Activated CD8-positive, alpha-beta T cell treated with anti-CD3 and anti-CD28 coated beads, Interleukin-2, amount 10 ng/mL, durations not matched to agents 7 days and 5 days (primary cell): ENCODE data around the gene LRP2BP. TPM values are rescaled to one million over a fixed set of nuclear protein-coding genes. Genes with fewer than 3 reads are reported as not detected.

ENCODE experiments used
- ATAC-seq: fragments of 150-1000 bp; cut with Tn5 transposase; one replicate; pipeline ENCODE4 v1.10.0; 2021; ENCODE audit warnings: moderate library complexity
- CTCF ChIA-PET: fragments of 350-600 bp; sonication (Branson Sonifier 250); formaldehyde crosslinking; loops from one replicate; lab custom pipeline; 2021; ENCODE audit warnings: antibody characterized with exemption; lab: Charles Lee
- POLR2A ChIA-PET: fragments of 350-600 bp; sonication (Branson Sonifier 250); formaldehyde crosslinking; loops from one replicate; lab custom pipeline; 2021; ENCODE audit warnings: antibody characterized with exemption; lab: Charles Lee
- DNase-seq: peaks from one replicate; pipeline ENCODE4 v3.0.0-alpha.2; 2020
- H3K27ac Mint-ChIP-seq: one replicate; pipeline ENCODE4 v1.8.0; 2021; ENCODE audit warnings: mild to moderate bottlenecking, mixed read lengths
- H3K27me3 Mint-ChIP-seq: one replicate; pipeline ENCODE4 v1.8.0; 2021; ENCODE audit warnings: low read depth, mixed read lengths
- H3K36me3 Mint-ChIP-seq: one replicate; pipeline ENCODE4 v1.8.0; 2021; ENCODE audit warnings: low read depth, mixed read lengths
- H3K4me1 Mint-ChIP-seq: one replicate; pipeline ENCODE4 v1.8.0; 2021; ENCODE audit warnings: low read depth, mixed read lengths
- H3K4me3 Mint-ChIP-seq: one replicate; pipeline ENCODE4 v1.8.0; 2021; ENCODE audit warnings: mild to moderate bottlenecking, mixed read lengths
- H3K9me3 Mint-ChIP-seq: one replicate; pipeline ENCODE4 v1.8.0; 2022; ENCODE audit warnings: mixed read lengths; ENCODE audit not compliant: insufficient read depth
- total RNA-seq, 2 experiments: library from RNA; stranded (reverse); gene quantifications; one replicate each; pipeline ENCODE4 v1.2.3, GENCODE V29; 2021

The LRP2BP gene
- 1 to 10 TPM in 1 of 2 experiments, under 1 TPM in 1; 0.97 to 1.3 TPM for total RNA-seq

DNA sequence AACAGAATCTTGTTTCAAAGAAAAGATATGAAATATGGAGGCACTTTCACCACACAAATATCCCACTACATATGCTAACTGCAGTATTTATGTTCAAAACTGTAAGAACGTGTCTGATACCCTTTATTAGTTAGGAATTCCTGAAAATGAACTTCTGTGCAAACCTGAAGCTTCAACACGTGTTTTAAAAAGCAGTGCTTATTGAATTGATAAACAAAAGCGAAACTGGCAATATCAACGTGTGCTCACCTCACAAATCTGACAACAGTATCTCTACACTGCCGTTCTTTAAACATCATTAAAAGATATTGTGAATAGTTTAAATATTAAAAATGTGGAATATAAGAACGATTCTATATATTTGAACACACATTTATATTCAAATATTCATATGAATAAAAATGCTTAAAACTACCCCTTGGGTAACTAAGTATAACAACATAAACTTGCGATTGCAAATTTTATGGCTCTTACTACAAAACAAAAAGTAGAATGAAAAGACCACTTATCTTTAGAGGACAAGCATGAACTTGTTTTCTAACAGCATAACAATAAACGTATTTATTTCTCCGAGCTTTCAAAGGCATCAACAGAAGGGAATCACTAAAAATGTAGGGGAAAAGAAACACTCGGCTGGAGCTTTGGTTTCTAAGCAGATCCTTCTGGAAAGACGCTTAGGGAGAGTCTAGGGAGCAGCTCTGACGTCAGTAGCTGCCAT is at the start of gene LRP2BP:
LRP2BP (minus strand) TSS at position 687 of the 718 bp plus-strand sequence. CDS start 17,738 bp downstream, outside the sequence.
- no peaks in the 10 kb centered on the region for H3K9me3 Mint-ChIP-seq
- ChIA-PET CTCF (interaction anchor here (0.9 to 2.3 kb wide), 7 partner anchors 9 to 390 kb away, joined by 3 to 6 read pairs (median 3); no protein-coding TSS in a partner anchor), POLR2A (interaction anchor here (0.6 to 2.6 kb wide), 7 partner anchors 11 to 188 kb away, joined by 3 to 18 read pairs (median 3); partner anchors contain the start of genes SNX25 and UFSP2)
- peaks cover 44% of the 10 kb centered on the region for H3K4me1 Mint-ChIP-seq
- H3K4me3 Mint-ChIP-seq: peak within 1 kb of the TSS; percentile 86
- H3K27ac Mint-ChIP-seq: peak within 1 kb of the TSS; percentile 98
- H3K36me3 Mint-ChIP-seq: peaks cover 33% of the 10 kb centered on the region
- no peaks in the 10 kb centered on the region for H3K27me3 Mint-ChIP-seq
- DNase-seq (no peak), ATAC-seq (no peak)

DNA sequence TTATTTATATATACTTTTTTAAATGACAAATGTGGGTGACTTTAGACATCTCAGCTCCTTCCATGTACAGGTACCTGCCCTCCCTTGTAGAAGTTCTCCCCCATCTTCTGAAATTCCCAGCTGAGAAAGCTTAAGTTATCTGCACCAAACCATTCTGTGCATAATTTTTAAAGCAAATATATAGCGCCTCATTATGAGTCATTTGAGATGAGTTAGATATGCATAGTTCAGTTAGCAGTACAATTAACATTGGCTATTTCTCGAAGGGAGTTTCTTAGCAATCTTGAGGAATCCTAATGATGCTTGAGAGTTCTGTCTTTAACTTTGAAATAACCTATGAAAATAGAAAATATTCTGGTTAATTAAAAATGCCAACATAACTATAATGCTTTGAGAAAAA is 49.5 kb upstream of the LRP2BP start:
- DNase-seq (no peak), ATAC-seq (no peak)
- Mint-ChIP-seq H3K4me1 (no peaks in the 10 kb centered on the region), H3K9me3 (no peaks in the 10 kb centered on the region), H3K36me3 (no peaks in the 10 kb centered on the region), H3K4me3 (no peak overlapping the region), H3K27me3 (peaks cover 4% of the 10 kb centered on the region), H3K27ac (no peak overlapping the region)
- ChIA-PET CTCF (no interaction called here), POLR2A (no interaction called here)

DNA sequence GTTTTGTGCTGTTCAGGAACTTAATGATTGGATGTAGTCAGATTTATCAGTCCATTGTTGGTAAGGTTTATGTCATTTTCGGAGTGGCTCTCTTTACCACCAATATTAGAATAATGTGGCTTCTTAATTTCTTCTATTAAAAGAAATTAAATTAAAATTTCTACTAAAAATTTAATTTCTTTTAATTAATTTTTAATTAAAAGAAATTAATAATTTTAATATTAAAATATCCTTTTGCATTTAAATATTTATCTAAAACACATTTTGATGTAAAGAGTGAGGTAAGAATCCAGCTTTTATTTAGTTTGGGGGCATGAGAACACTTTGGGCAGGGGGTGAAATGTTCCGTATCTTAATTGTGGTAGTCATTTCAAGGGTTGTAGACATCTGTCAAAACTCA is 45.8 kb upstream of the LRP2BP start:
- POLR2A ChIA-PET: no interaction called here
- CTCF ChIA-PET: no interaction called here
- Mint-ChIP-seq H3K4me1 (no peaks in the 10 kb centered on the region), H3K27me3 (peaks cover 4% of the 10 kb centered on the region), H3K27ac (no peak overlapping the region), H3K9me3 (no peaks in the 10 kb centered on the region), H3K36me3 (no peaks in the 10 kb centered on the region), H3K4me3 (no peak overlapping the region)
- ATAC-seq (no peak), DNase-seq (no peak)

DNA sequence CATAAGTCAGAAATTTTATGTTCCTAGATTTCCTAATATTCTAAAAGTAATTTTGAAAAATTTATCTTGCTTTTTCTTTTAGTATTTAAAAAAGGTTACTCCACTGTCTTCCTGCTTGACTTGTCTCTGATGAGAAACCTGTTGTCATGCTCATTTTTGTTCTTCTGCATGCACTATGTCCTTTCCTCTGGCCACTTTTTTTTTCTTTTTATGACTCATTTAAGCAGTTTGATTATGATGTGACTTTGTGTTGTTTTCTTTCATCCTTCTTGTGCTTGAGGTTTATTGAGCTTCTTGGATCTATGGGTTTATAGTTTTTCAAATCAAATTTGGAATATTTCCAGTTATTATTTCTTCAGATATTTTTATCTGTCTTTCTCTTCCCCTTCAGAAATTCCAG is 42.1 kb upstream of the LRP2BP start:
- POLR2A ChIA-PET: no interaction called here
- Mint-ChIP-seq H3K9me3 (no peaks in the 10 kb centered on the region), H3K4me1 (no peaks in the 10 kb centered on the region), H3K27ac (no peak overlapping the region), H3K4me3 (no peak overlapping the region), H3K36me3 (no peaks in the 10 kb centered on the region), H3K27me3 (peaks cover 4% of the 10 kb centered on the region)
- CTCF ChIA-PET: no interaction called here
- ATAC-seq (no peak), DNase-seq (no peak)

DNA sequence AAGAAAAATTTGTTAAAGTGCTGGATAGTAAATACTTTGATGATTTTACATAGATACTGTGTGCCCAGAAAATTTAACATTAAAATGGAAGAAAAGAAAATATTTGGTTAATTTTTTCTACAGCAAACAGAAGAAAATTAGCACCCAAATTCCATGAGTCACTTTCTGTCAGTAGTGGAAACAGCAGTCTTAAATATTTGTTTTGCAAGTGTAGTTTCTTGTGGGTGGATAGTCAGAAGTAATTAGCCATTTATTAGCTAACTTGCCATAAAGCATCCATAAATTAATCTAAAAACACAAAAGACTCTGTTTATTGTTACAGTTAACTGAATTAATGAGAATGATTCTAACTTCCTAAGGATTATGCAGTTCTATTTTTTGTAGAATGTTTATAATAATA is 39.7 kb upstream of the LRP2BP start:
- ATAC-seq: no peak
- no peak overlapping the region for H3K4me3 Mint-ChIP-seq
- POLR2A ChIA-PET: no interaction called here

DNA sequence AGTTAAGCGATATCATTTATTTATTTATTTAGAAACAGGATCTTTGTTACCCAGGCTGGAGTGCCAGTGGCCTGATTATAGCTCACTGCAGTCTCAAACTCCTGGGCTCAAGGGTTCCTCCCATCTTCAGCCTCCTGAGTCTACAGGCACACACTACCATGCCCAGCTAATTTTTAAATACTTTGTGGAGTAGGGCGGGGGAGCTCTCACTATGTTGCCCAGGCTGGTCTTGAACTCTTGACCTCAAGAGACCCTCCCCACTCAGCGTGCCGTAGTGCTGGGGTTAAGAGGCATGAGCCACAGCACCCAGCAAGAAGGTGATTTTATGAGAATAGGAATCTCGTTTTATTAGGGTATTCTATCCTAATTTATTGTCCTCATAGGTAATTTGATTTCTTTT is 33.9 kb upstream of the LRP2BP start:
- Mint-ChIP-seq H3K36me3 (peaks cover 6% of the 10 kb centered on the region), H3K4me1 (peaks cover 10% of the 10 kb centered on the region), H3K27ac (no peak overlapping the region), H3K4me3 (no peak overlapping the region), H3K9me3 (no peaks in the 10 kb centered on the region), H3K27me3 (peaks cover 3% of the 10 kb centered on the region)
- POLR2A ChIA-PET: no interaction called here
- no peak for ATAC-seq
- CTCF ChIA-PET: no interaction called here
- no peak for DNase-seq

More for the DNA sequence above, 39.7 kb upstream of the LRP2BP start:
- Mint-ChIP-seq H3K9me3 (no peaks in the 10 kb centered on the region), H3K36me3 (no peaks in the 10 kb centered on the region), H3K27ac (no peak overlapping the region), H3K4me1 (no peaks in the 10 kb centered on the region), H3K27me3 (peaks cover 4% of the 10 kb centered on the region)
- DNase-seq: no peak
- CTCF ChIA-PET: interaction anchor here (1.5 kb wide), 1 partner anchor 11 kb away, joined by 5 read pairs; no protein-coding TSS in a partner anchor

DNA sequence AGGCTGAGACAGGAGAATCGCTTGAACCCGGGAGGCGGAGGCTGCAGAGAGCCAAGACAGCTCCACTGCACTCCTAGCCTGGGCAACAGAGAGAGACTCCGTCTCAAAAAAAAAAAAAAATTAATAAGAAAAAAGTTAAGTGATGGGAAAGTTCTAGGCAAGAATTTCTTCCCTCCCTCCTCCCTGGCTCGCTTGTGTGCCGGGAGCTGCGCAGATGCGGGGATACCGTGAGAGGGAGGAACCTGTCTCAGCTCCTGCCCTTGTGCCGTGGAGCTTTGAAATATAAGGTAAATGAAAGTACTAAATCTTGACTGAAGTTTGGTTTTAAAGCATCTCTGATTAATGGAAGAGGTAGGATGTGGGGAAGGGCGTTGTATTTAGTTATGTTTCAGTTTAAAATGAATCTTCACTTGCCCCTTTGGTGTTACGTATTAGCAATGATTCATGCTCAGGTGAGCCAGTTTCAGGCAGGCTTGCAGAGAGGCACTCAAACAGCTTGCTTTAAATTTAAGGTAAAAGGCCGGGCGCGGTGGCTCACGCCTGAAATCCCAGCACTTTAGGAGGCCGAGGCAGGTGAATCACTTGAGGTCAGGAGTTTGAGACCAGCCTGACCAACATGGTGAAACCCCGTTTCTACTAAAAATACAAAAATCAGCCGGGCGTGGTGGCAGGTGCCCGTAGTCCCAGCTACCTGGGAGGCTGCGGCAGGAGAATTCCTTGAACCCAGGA is 31.4 kb upstream of the LRP2BP start:
- Mint-ChIP-seq H3K27ac (no peak overlapping the region), H3K36me3 (peaks cover 6% of the 10 kb centered on the region), H3K4me1 (peaks cover 16% of the 10 kb centered on the region), H3K4me3 (no peak overlapping the region), H3K27me3 (peaks cover 3% of the 10 kb centered on the region), H3K9me3 (no peaks in the 10 kb centered on the region)
- ATAC-seq (no peak), DNase-seq (no peak)
- POLR2A ChIA-PET: interaction anchor here (1.1 kb wide), 1 partner anchor 20 kb away, joined by 3 read pairs; no protein-coding TSS in a partner anchor
- CTCF ChIA-PET: interaction anchor here (1.2 kb wide), 1 partner anchor 171 kb away, joined by 3 read pairs; no protein-coding TSS in a partner anchor

DNA sequence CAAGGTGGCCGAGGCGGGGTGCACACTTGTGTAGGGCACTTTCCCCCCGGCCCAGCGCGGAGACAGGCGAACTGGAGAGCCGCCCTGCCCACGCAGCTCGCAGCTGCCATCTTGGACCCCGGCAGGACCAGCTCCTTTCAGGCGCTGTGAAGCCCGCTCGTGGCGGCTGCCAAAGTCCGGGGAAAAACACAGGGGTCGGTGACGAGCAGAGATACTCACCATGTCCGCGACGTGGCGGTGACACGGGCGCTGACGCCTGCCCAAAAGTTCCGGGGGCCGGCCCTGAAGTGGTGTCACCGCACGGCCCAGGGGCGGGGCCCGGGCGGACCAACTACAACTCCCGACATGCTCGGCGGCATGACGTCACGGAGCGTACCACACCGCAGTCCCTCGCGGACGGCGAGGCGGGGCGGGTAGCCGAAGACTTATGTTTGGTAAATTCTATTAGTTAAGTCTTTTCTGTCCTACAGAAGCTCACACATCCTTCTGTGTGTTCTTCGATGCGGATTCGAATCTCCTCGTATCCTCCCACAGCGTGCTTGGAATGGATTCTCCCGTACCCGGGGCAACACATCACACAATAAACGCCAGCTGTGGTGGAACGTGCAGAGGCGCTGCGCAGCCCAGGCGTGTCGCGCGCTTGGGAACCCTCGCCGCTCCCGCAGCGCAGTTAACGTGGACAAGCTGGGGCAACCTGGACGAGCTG is 30.1 kb upstream of the LRP2BP start, which contains the start of gene UFSP2:
UFSP2 (minus strand) TSS at position 318 of the 706 bp plus-strand sequence; CDS start at position 222, 96 bp downstream.
- Mint-ChIP-seq H3K4me1 (peaks cover 16% of the 10 kb centered on the region), H3K27me3 (no peaks in the 10 kb centered on the region), H3K4me3 (peak within 1 kb of the TSS; percentile 88), H3K36me3 (peaks cover 17% of the 10 kb centered on the region), H3K27ac (peak within 1 kb of the TSS; percentile 99), H3K9me3 (no peaks in the 10 kb centered on the region)
- CTCF ChIA-PET: interaction anchor here (0.7 to 1.4 kb wide), 7 partner anchors 10 to 612 kb away, joined by 3 to 5 read pairs (median 3); partner anchors contain the start of gene LRP2BP
- POLR2A ChIA-PET: interaction anchor here (0.6 to 2.3 kb wide), 6 partner anchors 13 to 690 kb away, joined by 3 to 18 read pairs (median 4); partner anchors contain the start of genes ANKRD37, LRP2BP and SNX25
- peak; percentile 87 for DNase-seq
- ATAC-seq: peak; percentile 92

DNA sequence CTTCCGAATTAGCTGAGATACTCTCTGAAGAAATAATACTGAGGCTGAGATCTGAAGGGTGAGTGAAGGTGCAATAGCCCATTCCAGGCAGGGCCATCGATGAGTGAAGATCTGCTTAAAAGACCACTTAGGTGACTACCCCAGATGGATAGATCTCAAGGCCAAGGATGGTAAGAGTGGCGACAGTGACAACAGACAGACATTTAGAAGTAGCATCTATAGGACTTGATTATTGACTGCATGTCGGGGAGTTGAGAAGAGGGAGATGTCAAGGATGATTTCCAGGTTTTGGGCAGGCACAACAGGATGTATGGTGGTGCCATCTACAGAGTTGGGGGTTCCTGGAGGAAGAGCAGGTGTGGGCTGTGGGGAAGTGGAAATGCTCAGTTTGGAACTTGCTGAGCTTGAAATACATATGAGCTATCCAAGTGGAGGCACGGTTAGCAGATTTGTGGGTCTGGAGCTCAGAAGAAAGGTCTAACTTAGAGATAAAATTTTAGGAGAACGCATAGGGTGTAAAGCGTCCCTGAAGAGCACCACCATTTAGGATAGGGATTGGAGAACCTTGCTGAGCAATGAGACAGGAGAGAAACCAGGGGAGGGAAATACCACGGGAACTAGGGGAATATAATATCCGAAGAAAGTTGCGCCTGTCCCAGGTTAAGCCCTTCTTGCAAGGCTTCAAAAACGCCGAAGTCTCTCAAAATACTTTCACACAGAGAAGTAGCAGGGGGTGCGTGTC is 29.4 kb upstream of the LRP2BP start:
- ATAC-seq: no peak
- Mint-ChIP-seq H3K27ac (peak overlapping the region; percentile 99), H3K4me1 (peaks cover 16% of the 10 kb centered on the region), H3K27me3 (no peaks in the 10 kb centered on the region), H3K36me3 (peaks cover 17% of the 10 kb centered on the region), H3K9me3 (no peaks in the 10 kb centered on the region), H3K4me3 (peak overlapping the region; percentile 88)
- ChIA-PET CTCF (interaction anchor here (0.7 to 1.4 kb wide), 6 partner anchors 11 to 613 kb away, joined by 3 to 5 read pairs (median 4); partner anchors contain the start of gene LRP2BP), POLR2A (interaction anchor here (0.6 to 2.3 kb wide), 5 partner anchors 13 to 689 kb away, joined by 3 to 18 read pairs (median 5); partner anchors contain the start of genes ANKRD37, LRP2BP and SNX25)
- DNase-seq: no peak

DNA sequence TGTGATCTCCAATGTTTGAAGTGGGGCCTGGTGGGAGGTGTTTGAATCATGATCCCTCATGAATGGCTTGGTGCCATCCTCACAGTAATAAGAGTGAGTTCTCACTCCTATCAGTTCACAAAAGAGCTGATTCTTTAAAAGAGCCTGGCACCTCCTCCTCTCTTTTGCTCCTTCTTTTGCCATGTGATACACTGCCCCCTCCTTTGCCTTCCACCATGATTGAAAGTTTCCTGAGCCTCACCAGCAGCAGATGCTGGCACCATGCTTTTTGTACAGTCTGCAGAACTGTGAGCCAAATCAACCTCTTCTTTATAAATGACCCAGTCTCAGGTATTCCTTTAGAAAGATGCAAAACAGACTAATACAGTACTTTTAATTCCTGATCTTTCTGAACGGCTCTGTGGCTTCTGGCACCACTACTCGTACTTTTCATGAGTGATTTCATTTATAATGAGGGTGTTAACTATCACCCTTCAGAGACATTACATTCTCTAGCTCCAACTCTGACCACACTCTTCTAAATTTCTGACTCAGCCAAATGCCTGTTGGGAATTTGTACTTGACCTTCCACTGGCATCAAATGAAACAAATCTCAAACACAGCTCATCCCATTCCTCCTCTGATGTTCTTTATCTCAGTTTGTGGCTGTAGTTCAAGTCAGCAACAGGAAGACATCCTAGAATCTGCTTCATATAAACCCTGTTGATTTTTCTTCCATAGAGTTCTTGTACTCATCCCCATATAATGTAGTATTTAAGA is 25.8 kb upstream of the LRP2BP start:
- CTCF ChIA-PET: no interaction called here
- no peak for ATAC-seq
- Mint-ChIP-seq H3K36me3 (peaks cover 30% of the 10 kb centered on the region), H3K27me3 (no peaks in the 10 kb centered on the region), H3K4me1 (peaks cover 16% of the 10 kb centered on the region), H3K27ac (no peak overlapping the region), H3K4me3 (no peak overlapping the region), H3K9me3 (no peaks in the 10 kb centered on the region)
- POLR2A ChIA-PET: no interaction called here
- DNase-seq: no peak
